OCI-LY1 (cell line): ENCODE results near the gene RBBP8.

Experiments
- H2AFZ ChIP-seq: fragments of 200-600 bp; sonication (generic), shearing (Covaris generic); 2 replicates; pipeline ENCODE4 v1.6.0; 2014; ENCODE audit warnings: antibody characterized with exemption, mild to moderate bottlenecking, low read length
- H3F3A ChIP-seq: fragments of 200-600 bp; sonication (generic), shearing (Covaris generic); 2 replicates; pipeline ENCODE4 v1.6.0; 2014; ENCODE audit warnings: mild to moderate bottlenecking, antibody characterized with exemption, low read length, moderate library complexity; ENCODE audit not compliant: insufficient read depth
- H3K27ac ChIP-seq: fragments of 200-600 bp; sonication (generic); 2 replicates; pipeline ENCODE4 v1.5.1; 2014; ENCODE audit warnings: low read length, mixed run types, mild to moderate bottlenecking, low read depth; ENCODE audit not compliant: poor library complexity, severe bottlenecking
- H3K27me3 ChIP-seq: fragments of 200-600 bp; sonication (generic); 2 replicates; pipeline ENCODE4 v1.6.0; 2014; ENCODE audit warnings: antibody characterized with exemption, mild to moderate bottlenecking, low read length, moderate library complexity; ENCODE audit not compliant: insufficient read depth
- H3K36me3 ChIP-seq: fragments of 200-600 bp; sonication (generic); 2 replicates; pipeline ENCODE4 v1.6.1; 2014; ENCODE audit warnings: mild to moderate bottlenecking, antibody characterized with exemption, low read length, moderate library complexity, mixed read lengths; ENCODE audit not compliant: insufficient read depth
- H3K4me1 ChIP-seq: fragments of 200-600 bp; sonication (generic); 2 replicates; pipeline ENCODE4 v1.5.1; 2014; ENCODE audit warnings: mild to moderate bottlenecking, low read length, moderate library complexity; ENCODE audit not compliant: insufficient read depth, severe bottlenecking
- H3K4me2 ChIP-seq: fragments of 200-600 bp; sonication (generic), shearing (Covaris generic); 2 replicates; pipeline ENCODE4 v1.6.1; 2014; ENCODE audit warnings: low read length
- H3K4me3 ChIP-seq: fragments of 200-600 bp; sonication (generic); 2 replicates; pipeline ENCODE4 v1.5.1; 2014; ENCODE audit warnings: low read length, low read depth, mild to moderate bottlenecking, mixed read lengths; ENCODE audit not compliant: poor library complexity, severe bottlenecking
- H3K79me2 ChIP-seq: fragments of 200-600 bp; shearing (Covaris generic); 2 replicates; pipeline ENCODE4 v1.6.1; 2016; ENCODE audit warnings: mixed run types, low read length, mixed read lengths; ENCODE audit not compliant: insufficient read depth
- H3K9ac ChIP-seq: fragments of 200-600 bp; sonication (generic), shearing (Covaris generic); 2 replicates; pipeline ENCODE4 v1.6.1; 2014; ENCODE audit warnings: mild to moderate bottlenecking, low read length, mixed read lengths
- H3K9me2 ChIP-seq: fragments of 200-600 bp; sonication (generic), shearing (Covaris generic); 2 replicates; pipeline ENCODE4 v1.6.1; 2014; ENCODE audit warnings: low read depth, mild to moderate bottlenecking, low read length, mixed read lengths
- H3K9me3 ChIP-seq: fragments of 200-600 bp; shearing (Covaris generic); 2 replicates; pipeline ENCODE4 v1.6.1; 2014; ENCODE audit warnings: low read length, mixed read lengths
- H4K20me1 ChIP-seq: fragments of 200-600 bp; sonication (generic), shearing (Covaris generic); 2 replicates; pipeline ENCODE4 v1.6.0; 2016; ENCODE audit warnings: mild to moderate bottlenecking, low read length; ENCODE audit not compliant: insufficient read depth
- CTCF ChIP-seq: fragments of 200-600 bp; sonication (generic), shearing (Covaris generic); IDR thresholded peaks from 2 replicates; pipeline ENCODE4 v1.5.1; 2017; ENCODE audit warnings: mild to moderate bottlenecking, antibody characterized with exemption, low read length, moderate library complexity, mixed read lengths
- EZH2 ChIP-seq: fragments of 200-600 bp; sonication (generic), shearing (Covaris generic); IDR thresholded peaks from 2 replicates; pipeline ENCODE4 v1.8.0; 2017; ENCODE audit warnings: borderline replicate concordance, mixed run types, mild to moderate bottlenecking, antibody characterized with exemption, low read length, moderate library complexity, mixed read lengths

Gene RBBP8

DNA sequence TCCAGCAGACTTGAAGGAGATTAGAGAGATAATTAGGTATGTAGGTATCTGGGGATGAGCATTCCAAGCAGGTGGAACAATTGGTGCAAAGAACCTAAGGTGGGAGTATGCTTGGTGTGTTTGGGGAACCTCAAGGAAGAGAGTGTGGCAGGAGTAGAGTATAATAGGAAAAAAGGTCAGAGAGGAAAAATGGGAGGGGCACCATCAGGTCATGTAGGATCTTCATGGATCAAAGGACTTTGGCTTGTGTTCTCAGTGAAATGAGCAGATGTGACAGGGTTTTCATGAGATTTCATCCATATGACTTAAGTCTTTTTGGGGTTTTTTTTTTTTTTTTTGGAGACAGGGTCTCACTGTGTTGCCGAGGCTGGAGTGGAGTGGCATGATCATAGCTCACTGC, 47.3 kb downstream of the RBBP8 start:
- H3K79me2 ChIP-seq = no peaks in the 10 kb centered on the region
- no peaks in the 10 kb centered on the region for H3F3A ChIP-seq
- H3K4me2 ChIP-seq = no peak overlapping the region
- H4K20me1 ChIP-seq = no peaks in the 10 kb centered on the region
- no peaks in the 10 kb centered on the region for H3K9me3 ChIP-seq
- no peak for TF ChIP-seq EZH2
- TF ChIP-seq CTCF = no peak
- H3K9me2 ChIP-seq = no peaks in the 10 kb centered on the region
- H3K9ac ChIP-seq = no peak overlapping the region
- H3K4me3 ChIP-seq = no peak overlapping the region
- H3K27me3 ChIP-seq = no peaks in the 10 kb centered on the region
- H3K27ac ChIP-seq = no peak overlapping the region
- no peak overlapping the region for H2AFZ ChIP-seq
- H3K36me3 ChIP-seq = peaks cover 79% of the 10 kb centered on the region
- H3K4me1 ChIP-seq = no peaks in the 10 kb centered on the region

DNA sequence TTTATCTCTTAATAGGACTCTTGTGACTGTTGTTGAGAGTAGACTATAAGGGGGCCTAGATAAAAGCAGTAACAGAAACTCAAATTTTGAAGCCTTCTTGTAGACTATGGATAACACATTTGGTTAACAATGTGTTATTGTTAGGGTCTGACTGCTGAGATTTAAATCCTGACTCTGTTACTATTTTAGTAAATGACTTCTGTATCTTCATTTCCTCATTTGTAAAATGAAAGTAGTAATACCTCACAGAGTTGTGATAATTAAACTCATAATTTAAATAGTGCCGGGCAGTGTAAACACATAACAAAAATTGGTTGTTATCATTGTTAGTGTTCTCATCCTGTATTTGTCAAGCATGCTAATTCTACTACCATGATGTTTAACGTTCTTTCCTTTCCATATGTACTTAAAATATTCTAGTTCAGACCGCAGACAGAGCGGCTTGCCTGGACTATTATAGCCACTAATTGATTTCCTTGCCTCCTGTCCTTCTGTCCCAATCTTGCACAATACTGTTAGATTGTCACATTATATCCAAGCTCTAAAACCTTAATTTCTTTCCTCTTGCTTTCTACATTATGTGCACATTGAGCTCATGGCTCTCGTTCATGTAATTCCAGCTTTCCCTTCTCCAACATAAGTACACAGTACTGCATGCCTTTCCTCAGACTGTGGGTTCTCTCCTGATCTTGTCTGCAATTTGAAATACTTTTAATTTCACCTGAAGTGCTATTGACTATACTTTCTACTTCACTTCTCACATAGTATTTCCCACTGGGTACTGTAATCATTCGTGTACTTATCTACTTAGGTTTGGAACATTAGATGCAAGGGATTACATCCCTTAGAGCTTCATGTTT, 48.4 kb downstream of the RBBP8 start:
- no peak overlapping the region for H3K4me3 ChIP-seq
- H3K9me3 ChIP-seq = no peaks in the 10 kb centered on the region
- H3K4me1 ChIP-seq = no peaks in the 10 kb centered on the region
- no peaks in the 10 kb centered on the region for H3K9me2 ChIP-seq
- H3K36me3 ChIP-seq = peaks cover 79% of the 10 kb centered on the region
- no peak overlapping the region for H2AFZ ChIP-seq
- H3K79me2 ChIP-seq = no peaks in the 10 kb centered on the region
- H3K4me2 ChIP-seq = no peak overlapping the region
- no peaks in the 10 kb centered on the region for H4K20me1 ChIP-seq
- H3K27ac ChIP-seq = no peak overlapping the region
- H3K9ac ChIP-seq = no peak overlapping the region
- H3F3A ChIP-seq = no peaks in the 10 kb centered on the region
- no peaks in the 10 kb centered on the region for H3K27me3 ChIP-seq
- TF ChIP-seq EZH2 (no peak), CTCF (no peak)

DNA sequence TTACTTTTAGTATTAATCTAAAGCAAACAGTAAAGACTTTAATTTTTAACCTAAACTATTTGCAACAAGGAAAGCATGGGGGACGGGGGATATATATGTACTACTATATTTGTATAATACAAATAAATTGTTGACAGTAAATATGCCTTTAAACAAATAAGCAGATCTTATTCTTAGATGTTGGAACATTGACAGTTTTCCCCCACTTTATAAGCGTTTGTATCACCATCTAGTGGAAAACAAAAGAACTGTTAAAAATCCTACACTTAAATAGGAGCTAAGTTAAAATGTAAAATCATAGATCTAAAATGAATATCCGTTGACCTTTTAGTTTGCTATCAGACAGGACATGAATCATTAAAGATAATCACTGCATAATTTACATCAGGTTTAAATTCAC, 50.0 kb downstream of the RBBP8 start:
- Histone ChIP-seq H3K4me2 (no peak overlapping the region), H3F3A (no peaks in the 10 kb centered on the region), H3K27ac (no peak overlapping the region), H3K27me3 (no peaks in the 10 kb centered on the region), H3K9me2 (no peaks in the 10 kb centered on the region), H3K79me2 (no peaks in the 10 kb centered on the region), H3K9ac (no peak overlapping the region), H2AFZ (no peak overlapping the region), H3K36me3 (peaks cover 80% of the 10 kb centered on the region), H4K20me1 (no peaks in the 10 kb centered on the region), H3K4me1 (no peaks in the 10 kb centered on the region), H3K4me3 (no peak overlapping the region), H3K9me3 (no peaks in the 10 kb centered on the region)
- TF ChIP-seq CTCF (peak; percentile 47), EZH2 (no peak)
